AG09309 (cell line): ENCODE measurements around the gene EIF5.

Source experiments
- DNase-seq: peaks from one replicate; pipeline ENCODE4 v3.0.0-alpha.2; 2010; ENCODE audit warnings: low read depth
- H3K4me3 ChIP-seq: 2 replicates; pipeline ENCODE4 v1.5.1; 2011; ENCODE audit warnings: mild to moderate bottlenecking, low read depth, low read length, moderate library complexity; ENCODE audit not compliant: control insufficient read depth
- TF ChIP-seq, protein P1 (sequence below): IDR thresholded peaks from 2 replicates; pipeline ENCODE4 v1.5.1; 2011; ENCODE audit warnings: mild to moderate bottlenecking, low read depth, low read length, inconsistent platforms; ENCODE audit not compliant: insufficient read depth, control insufficient read depth; ENCODE audit errors: missing control alignments

The EIF5 gene

DNA sequence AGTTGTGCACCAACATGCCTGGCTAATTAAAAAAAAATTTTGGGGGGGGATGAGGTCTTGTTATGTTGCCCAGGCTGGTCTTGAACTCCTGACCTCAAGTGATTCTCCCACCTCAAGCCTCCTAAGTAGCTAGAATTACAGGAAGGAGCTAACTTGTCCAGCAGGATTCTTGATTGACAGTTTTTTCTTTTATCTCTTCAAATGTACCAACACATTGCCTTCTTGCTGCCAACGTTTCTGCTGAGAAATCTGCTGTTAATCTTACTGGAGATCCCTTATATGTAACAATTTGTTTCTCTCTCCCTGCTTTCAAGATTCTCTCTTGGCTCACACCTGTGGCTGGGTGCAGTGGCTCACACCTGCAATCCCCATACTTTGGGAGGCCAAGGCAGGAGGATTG, 28.7 kb downstream of the EIF5 start:
- H3K4me3 ChIP-seq: no peak overlapping the region
- TF ChIP-seq, protein P1, sequence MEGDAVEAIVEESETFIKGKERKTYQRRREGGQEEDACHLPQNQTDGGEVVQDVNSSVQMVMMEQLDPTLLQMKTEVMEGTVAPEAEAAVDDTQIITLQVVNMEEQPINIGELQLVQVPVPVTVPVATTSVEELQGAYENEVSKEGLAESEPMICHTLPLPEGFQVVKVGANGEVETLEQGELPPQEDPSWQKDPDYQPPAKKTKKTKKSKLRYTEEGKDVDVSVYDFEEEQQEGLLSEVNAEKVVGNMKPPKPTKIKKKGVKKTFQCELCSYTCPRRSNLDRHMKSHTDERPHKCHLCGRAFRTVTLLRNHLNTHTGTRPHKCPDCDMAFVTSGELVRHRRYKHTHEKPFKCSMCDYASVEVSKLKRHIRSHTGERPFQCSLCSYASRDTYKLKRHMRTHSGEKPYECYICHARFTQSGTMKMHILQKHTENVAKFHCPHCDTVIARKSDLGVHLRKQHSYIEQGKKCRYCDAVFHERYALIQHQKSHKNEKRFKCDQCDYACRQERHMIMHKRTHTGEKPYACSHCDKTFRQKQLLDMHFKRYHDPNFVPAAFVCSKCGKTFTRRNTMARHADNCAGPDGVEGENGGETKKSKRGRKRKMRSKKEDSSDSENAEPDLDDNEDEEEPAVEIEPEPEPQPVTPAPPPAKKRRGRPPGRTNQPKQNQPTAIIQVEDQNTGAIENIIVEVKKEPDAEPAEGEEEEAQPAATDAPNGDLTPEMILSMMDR: no peak
- no peak for DNase-seq

DNA sequence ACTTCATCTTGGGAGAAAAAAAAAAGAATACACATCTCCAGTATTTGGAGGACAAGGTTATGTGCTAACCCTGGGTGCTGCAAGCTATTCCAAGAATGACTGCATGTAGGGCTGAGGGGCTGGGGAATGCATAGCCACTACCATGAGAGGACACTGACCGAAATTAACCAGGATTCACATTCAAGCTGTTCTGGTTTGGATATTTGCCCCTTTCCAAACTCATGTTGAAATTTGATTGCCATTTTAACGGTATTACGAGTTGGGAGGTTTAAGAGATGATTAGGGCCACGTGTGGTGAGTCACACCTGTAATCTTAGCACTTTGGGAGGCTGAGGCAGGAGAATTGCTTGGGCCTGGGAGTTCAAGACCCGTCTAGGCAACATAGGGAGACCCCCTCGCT, 32.7 kb downstream of the EIF5 start:
- H3K4me3 ChIP-seq: no peak overlapping the region
- DNase-seq: peak; percentile 76
- TF ChIP-seq, protein P1: no peak

- no peak overlapping the region for H3K4me3 ChIP-seq
- TF ChIP-seq, protein P1: no peak
- no peak for DNase-seq
Measured at GRCh38 chr14:103367995-103368394, 34.0 kb downstream of the EIF5 start.

- TF ChIP-seq, protein P1: no peak
- no peak overlapping the region for H3K4me3 ChIP-seq
- DNase-seq: no peak
Measured at GRCh38 chr14:103370087-103370486, 36.0 kb downstream of the EIF5 start.

- DNase-seq: no peak
- TF ChIP-seq, protein P1: no peak
- no peak overlapping the region for H3K4me3 ChIP-seq
Measured at GRCh38 chr14:103372017-103372416, 38.0 kb downstream of the EIF5 start.

- TF ChIP-seq, protein P1: no peak
- H3K4me3 ChIP-seq: no peak overlapping the region
- DNase-seq: peak; percentile 63
Measured at GRCh38 chr14:103372552-103373304, 38.7 kb downstream of the EIF5 start.
